HCT116 (cell line): Measurements from ENCODE around the gene LY6G6D. TPM values are rescaled to one million over a fixed set of nuclear protein-coding genes. Genes with fewer than 3 reads are reported as not detected.

ENCODE experiments used
- ATAC-seq: fragments of 200-7000 bp; cut with Tn5 transposase; 2 replicates; pipeline ENCODE4 v1.9.1; 2020; ENCODE audit warnings: mild to moderate bottlenecking, moderate library complexity
- BruUV-seq: library from RNA; stranded (reverse); fragments of 400-500 nt; replicated peaks from 2 replicates; lab custom pipeline; 2021; lab: Mats Ljungman, UMichigan
- CTCF ChIA-PET: fragments of 300-600 bp; sonication (Branson Sonifier 250); formaldehyde crosslinking; loops from one replicate; lab custom pipeline; 2021; ENCODE audit warnings: antibody characterized with exemption; lab: Charles Lee
- POLR2A ChIA-PET: fragments of 300-600, 350-600 bp; sonication (Branson Sonifier 250); formaldehyde crosslinking; loops from one replicate; lab custom pipeline; 2021; ENCODE audit warnings: antibody characterized with exemption; lab: Charles Lee
- RAD21 ChIA-PET, 2 experiments: fragments of 300-600 bp; sonication (Branson Sonifier 250); formaldehyde crosslinking; loops; one replicate each; lab custom pipeline; 2023; ENCODE audit warnings: low total read pairs in 2 of 2; ENCODE audit not compliant: uncharacterized antibody in 2 of 2, unreplicated experiment in 2 of 2, low non-redundant PET in 1 of 2; lab: Charles Lee
- DNase-seq: peaks from one replicate; pipeline ENCODE4 v3.0.0-alpha.2; 2010; ENCODE audit warnings: low read depth, low spot score
- H2AFZ ChIP-seq: fragments of 200-600 bp; shearing (Covaris generic), sonication (generic); 2 replicates; pipeline ENCODE4 v1.6.1; 2017; ENCODE audit warnings: low read depth, mixed run types, mixed read lengths, antibody characterized with exemption, low read length; ENCODE audit not compliant: poor library complexity, severe bottlenecking
- H3K27ac ChIP-seq: 2 replicates; pipeline ENCODE4 v1.5.1; 2012; ENCODE audit warnings: low read depth, low read length
- H3K27me3 ChIP-seq: fragments of 200-600 bp; sonication (generic); 2 replicates; pipeline ENCODE4 v1.6.1; 2016; ENCODE audit warnings: mixed run types, low read length, mixed read lengths; ENCODE audit not compliant: insufficient read depth
- H3K36me3 ChIP-seq, 2 experiments: fragments of 200-500 bp in 1 of 2; fragments of 200-600 bp in 1 of 2; sonication (Bioruptor generic) in 1 of 2; sonication (generic) in 1 of 2; 2 replicates each; pipeline versions ENCODE4 v1.5.1 to v1.6.1; 2014 to 2016; ENCODE audit warnings: low read length in 2 of 2, inconsistent platforms in 1 of 2, mixed read lengths in 1 of 2, mixed run types in 1 of 2; ENCODE audit not compliant: insufficient read depth in 2 of 2, control insufficient read depth in 1 of 2
- H3K4me1 ChIP-seq, 2 experiments: fragments of 200-600 bp in 1 of 2; sonication (generic) in 1 of 2; 2 replicates each; pipeline versions ENCODE4 v1.5.1 to v1.6.1; 2012 to 2017; ENCODE audit warnings: low read length in 2 of 2, inconsistent platforms in 1 of 2, mild to moderate bottlenecking in 1 of 2, mixed read lengths in 1 of 2, mixed run types in 1 of 2, moderate library complexity in 1 of 2; ENCODE audit not compliant: insufficient read depth in 2 of 2, control insufficient read depth in 1 of 2
- H3K4me2 ChIP-seq: fragments of 200-600 bp; sonication (generic); 2 replicates; pipeline ENCODE4 v1.6.1; 2017; ENCODE audit warnings: mixed run types, low read length, mixed read lengths
- H3K4me3 ChIP-seq, 2 experiments: fragments of 200-600 bp in 1 of 2; sonication (generic) in 1 of 2; replicated peaks in 1 of 2; 2 replicates each; pipeline ENCODE4 v1.5.1; 2011 to 2016; ENCODE audit warnings: low read length in 2 of 2, control low read depth in 1 of 2, low read depth in 1 of 2, mild to moderate bottlenecking in 1 of 2, mixed read lengths in 1 of 2, mixed run types in 1 of 2
- H3K79me2 ChIP-seq: fragments of 200-600 bp; sonication (generic); 2 replicates; pipeline ENCODE4 v1.6.1; 2017; ENCODE audit warnings: mild to moderate bottlenecking, mixed run types, low read length, moderate library complexity, mixed read lengths; ENCODE audit not compliant: insufficient read depth
- H3K9ac ChIP-seq: fragments of 200-600 bp; sonication (generic); 2 replicates; pipeline ENCODE4 v1.6.1; 2016; ENCODE audit warnings: low read length, mixed read lengths
- H3K9me2 ChIP-seq: fragments of 200-600 bp; sonication (generic), shearing (Covaris generic); 2 replicates; pipeline ENCODE4 v1.6.1; 2017; ENCODE audit warnings: mixed run types, mild to moderate bottlenecking, moderate library complexity; ENCODE audit not compliant: insufficient read depth
- H3K9me3 ChIP-seq, 2 experiments: fragments of 200-500 bp in 1 of 2; fragments of 200-600 bp in 1 of 2; sonication (Bioruptor generic) in 1 of 2; sonication (generic) in 1 of 2; 2 replicates each; pipeline ENCODE4 v1.6.1; 2014 to 2017; ENCODE audit warnings: low read length in 2 of 2, mixed read lengths in 2 of 2, inconsistent platforms in 1 of 2, low read depth in 1 of 2, mild to moderate bottlenecking in 1 of 2, mixed run types in 1 of 2, moderate library complexity in 1 of 2; ENCODE audit not compliant: control insufficient read depth in 1 of 2, insufficient read depth in 1 of 2
- H4K20me1 ChIP-seq: fragments of 200-600 bp; sonication (generic), shearing (Covaris generic); 2 replicates; pipeline ENCODE4 v1.6.1; 2017; ENCODE audit warnings: mixed run types, mild to moderate bottlenecking, moderate library complexity; ENCODE audit not compliant: insufficient read depth
- ATF3 ChIP-seq: IDR thresholded peaks from 2 replicates; pipeline ENCODE4 v1.6.1; 2012
- CBX3 ChIP-seq: IDR thresholded peaks from 2 replicates; pipeline ENCODE4 v1.6.1; 2012; ENCODE audit warnings: low read depth
- CEBPB ChIP-seq: IDR thresholded peaks from 2 replicates; pipeline ENCODE4 v1.6.1; 2012; ENCODE audit warnings: low read depth
- EGR1 ChIP-seq: IDR thresholded peaks from 2 replicates; pipeline ENCODE4 v1.6.1; 2012; ENCODE audit warnings: low read depth
- ELF1 ChIP-seq: IDR thresholded peaks from 2 replicates; pipeline ENCODE4 v1.6.1; 2012; ENCODE audit warnings: low read depth, borderline replicate concordance
- EZH2 ChIP-seq: fragments of 200-600 bp; sonication (generic); IDR thresholded peaks from 2 replicates; pipeline ENCODE4 v1.6.1; 2017; ENCODE audit warnings: antibody characterized with exemption, mixed run types
- EZH2phosphoT487 ChIP-seq: fragments of 200-600 bp; IDR thresholded peaks from 2 replicates; pipeline ENCODE4 v1.6.1; 2018; ENCODE audit warnings: antibody characterized with exemption, borderline replicate concordance
- FOSL1 ChIP-seq: IDR thresholded peaks from 2 replicates; pipeline ENCODE4 v1.6.1; 2012; ENCODE audit warnings: low read depth
- MAX ChIP-seq: IDR thresholded peaks from 2 replicates; pipeline ENCODE4 v1.6.1; 2012
- POLR2A ChIP-seq: IDR thresholded peaks from 2 replicates; pipeline ENCODE4 v1.7.0; 2011; ENCODE audit warnings: borderline replicate concordance; ENCODE audit not compliant: insufficient read depth, insufficient read length; ENCODE audit errors: extremely low read depth
- POLR2AphosphoS5 ChIP-seq: IDR thresholded peaks from 2 replicates; pipeline ENCODE4 v1.6.1; 2011; ENCODE audit warnings: mild to moderate bottlenecking, low read depth, low read length, moderate library complexity
- REST ChIP-seq: IDR thresholded peaks from 2 replicates; pipeline ENCODE4 v1.6.1; 2012; ENCODE audit warnings: low read depth
- SIN3A ChIP-seq: IDR thresholded peaks from 2 replicates; pipeline ENCODE4 v1.6.1; 2012; ENCODE audit warnings: low read depth
- SP1 ChIP-seq: IDR thresholded peaks from 2 replicates; pipeline ENCODE4 v1.6.1; 2012; ENCODE audit warnings: low read depth
- SRF ChIP-seq: IDR thresholded peaks from 2 replicates; pipeline ENCODE4 v1.6.1; 2012; ENCODE audit warnings: low read depth
- TCF7L2 ChIP-seq: IDR thresholded peaks from 2 replicates; pipeline ENCODE4 v1.7.0; 2011; ENCODE audit warnings: borderline replicate concordance, inconsistent platforms; ENCODE audit not compliant: insufficient read depth, insufficient read length; ENCODE audit errors: extremely low read depth
- ZBTB33 ChIP-seq: IDR thresholded peaks from 2 replicates; pipeline ENCODE4 v1.6.1; 2011; ENCODE audit warnings: mild to moderate bottlenecking, low read length, moderate library complexity; ENCODE audit not compliant: insufficient replicate concordance; ENCODE audit errors: extremely low read depth
- ZFX ChIP-seq: fragments of 450-650 bp; IDR thresholded peaks from 2 replicates; pipeline ENCODE4 v1.6.1; 2017
- intact Hi-C: fragments of 100-400 bp; cut with micrococcal nuclease; formaldehyde crosslinking; loops from 2 replicates; pipeline ENCODE4 v1.10.0; 2022
- total RNA-seq: library from RNA; stranded (reverse); gene quantifications from one replicate; pipeline ENCODE4 v1.2.1, GENCODE V29; 2021; ENCODE audit not compliant: unreplicated experiment

The LY6G6D gene
- total RNA-seq, 1 experiment from 2014 or later = not detected

- Histone ChIP-seq H2AFZ (no peak overlapping the region), H3K9me3 (no peaks in the 10 kb centered on the region), H4K20me1 (no peaks in the 10 kb centered on the region), H3K36me3 (peaks cover 18 to 45% of the 10 kb centered on the region in 2 experiments; a peak in 3 of 4 replicates), H3K4me3 (no peak overlapping the region), H3K27me3 (no peaks in the 10 kb centered on the region), H3K9ac (no peak overlapping the region), H3K27ac (no peak overlapping the region), H3K4me1 (peaks cover 9 to 26% of the 10 kb centered on the region in 2 experiments), H3K9me2 (no peaks in the 10 kb centered on the region), H3K4me2 (no peak overlapping the region), H3K79me2 (peaks cover 20% of the 10 kb centered on the region)
- ChIA-PET RAD21 (no interaction called here), POLR2A (no interaction called here), CTCF (no interaction called here)
- ATAC-seq = no peak
- TF ChIP-seq ELF1 (no peak), EZH2phosphoT487 (no peak), SRF (no peak), EGR1 (no peak), ZBTB33 (no peak), CBX3 (no peak), ATF3 (no peak), ZFX (no peak), SP1 (no peak), MAX (no peak), REST (no peak), EZH2 (no peak), TCF7L2 (no peak), CEBPB (no peak), POLR2A (no peak), FOSL1 (no peak), POLR2AphosphoS5 (no peak), SIN3A (no peak)
- intact Hi-C loops = no loop called here
- DNase-seq = no peak
- no TSS peak for BruUV-seq
Measured at GRCh38 chr6:31744422-31744821, 29.3 kb downstream of the LY6G6D start.
